Esophagus squamous epithelium (tissue), 4 donors: ENCODE measurements around the gene RBFOX2.

Source experiments
- CTCF ChIP-seq, 6 experiments: fragments of 450-650 bp in 4 of 6; fragments of 200-600 bp in 2 of 6; sonication (generic) in 2 of 6; IDR thresholded peaks; one replicate each; pipeline ENCODE4 v1.5.1; 2016 to 2019; ENCODE audit warnings: antibody characterized with exemption in 6 of 6, mild to moderate bottlenecking in 4 of 6, moderate library complexity in 4 of 6
- POLR2A ChIP-seq, 4 donors: fragments of 450-650 bp; IDR thresholded peaks; one replicate each; pipeline ENCODE4 v1.6.1; 2017; ENCODE audit warnings: antibody characterized with exemption in 4 of 4, mild to moderate bottlenecking in 4 of 4, moderate library complexity in 3 of 4

- no peak for TF ChIP-seq CTCF (IDR thresholded peaks at IDR 0.05)
- TF ChIP-seq POLR2A (IDR thresholded peaks at IDR 0.05): no peak
Observed at GRCh38 chr22:35777335-35777975, 251.2 kb downstream of the RBFOX2 start.
